AG04449 (cell line): ENCODE data around the gene TP53.

Experiments
- CTCF ChIA-PET: fragments of 350-600 bp; formaldehyde crosslinking; extraction: SDS; loops from one replicate; lab custom pipeline; 2021; ENCODE audit warnings: antibody characterized with exemption; lab: Yijun Ruan, JAX
- POLR2A ChIA-PET: fragments of 400-600, 350-600 bp; formaldehyde crosslinking; extraction: SDS; loops from one replicate; lab custom pipeline; 2020; ENCODE audit warnings: antibody characterized with exemption, inconsistent platforms; lab: Yijun Ruan, JAX
- DNase-seq: peaks from one replicate; pipeline ENCODE4 v3.0.0-alpha.2; 2010; ENCODE audit warnings: low read depth, low spot score
- H3K4me3 ChIP-seq: 2 replicates; pipeline ENCODE4 v1.5.1; 2011; ENCODE audit warnings: low read depth, mild to moderate bottlenecking, control low read depth, low read length
- TF ChIP-seq, protein P1 (sequence below): IDR thresholded peaks from one replicate; pipeline ENCODE4 v1.5.1; 2011; ENCODE audit warnings: mild to moderate bottlenecking, moderate library complexity, low read length, control low read depth, inconsistent platforms; ENCODE audit not compliant: insufficient read depth; ENCODE audit errors: missing control alignments

The TP53 gene

DNA sequence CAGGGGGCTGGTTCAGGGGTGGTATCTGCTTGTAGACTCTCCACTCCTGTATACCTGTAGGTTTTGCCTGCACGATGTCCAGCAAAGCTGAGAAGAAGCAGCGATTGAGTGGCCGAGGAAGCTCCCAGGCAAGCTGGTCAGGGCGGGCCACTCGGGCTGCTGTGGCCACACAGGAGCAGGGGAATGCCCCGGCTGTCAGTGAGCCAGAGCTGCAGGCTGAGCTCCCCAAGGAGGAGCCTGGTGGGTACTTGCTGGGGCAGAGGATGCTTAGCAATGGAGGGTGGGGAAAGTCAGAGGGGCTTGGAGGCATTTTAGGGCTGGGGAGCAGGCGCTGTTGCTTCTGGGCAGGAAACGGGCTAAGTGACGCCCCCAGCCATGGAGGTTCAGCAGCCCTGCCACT, 32.4 kb upstream of the TP53 start:
- POLR2A ChIA-PET, result no interaction called here
- DNase-seq, result no peak
- CTCF ChIA-PET, result interaction anchor here (1.8 kb wide), 1 partner anchor 32 kb away, joined by 5 read pairs; the partner anchor contains the start of gene WRAP53

DNA sequence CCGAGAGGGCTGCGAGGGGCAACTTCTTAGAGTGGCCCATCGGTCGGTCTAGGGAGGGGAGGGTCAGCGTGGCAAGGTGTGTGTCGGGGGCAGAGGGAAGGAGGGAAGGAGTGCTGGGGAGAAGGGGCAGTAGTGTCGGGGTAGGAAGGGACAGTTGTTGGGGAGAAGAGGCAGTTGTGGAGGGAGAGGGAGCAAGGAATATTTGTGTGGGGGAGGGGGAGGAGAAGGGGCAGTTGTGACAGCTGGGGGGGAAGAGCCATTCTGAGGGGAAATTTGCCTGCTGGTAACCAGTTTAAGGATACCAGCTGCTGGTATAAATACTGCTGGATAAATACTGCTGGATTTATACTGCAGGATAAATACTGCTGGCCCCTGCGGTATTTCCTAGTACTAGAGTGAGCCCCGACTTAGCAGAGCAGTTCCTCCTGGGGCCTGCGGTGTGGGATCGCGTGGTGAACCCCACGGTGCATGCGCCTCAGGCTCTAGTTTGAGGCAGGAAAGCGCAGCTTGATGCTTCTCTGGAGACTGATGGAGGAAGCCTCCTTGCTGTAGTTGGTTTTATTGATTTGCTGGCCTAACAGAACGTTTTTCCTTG, 30.6 kb upstream of the TP53 start:
- ChIA-PET CTCF (interaction anchor here (1.0 to 4.1 kb wide), 8 partner anchors 11 to 202 kb away, joined by 3 to 35 read pairs (median 4); partner anchors contain the start of gene EFNB3), POLR2A (no interaction called here)
- H3K4me3 ChIP-seq, result peak overlapping the region; percentile 71
- DNase-seq, result no peak
- TF ChIP-seq, protein P1, sequence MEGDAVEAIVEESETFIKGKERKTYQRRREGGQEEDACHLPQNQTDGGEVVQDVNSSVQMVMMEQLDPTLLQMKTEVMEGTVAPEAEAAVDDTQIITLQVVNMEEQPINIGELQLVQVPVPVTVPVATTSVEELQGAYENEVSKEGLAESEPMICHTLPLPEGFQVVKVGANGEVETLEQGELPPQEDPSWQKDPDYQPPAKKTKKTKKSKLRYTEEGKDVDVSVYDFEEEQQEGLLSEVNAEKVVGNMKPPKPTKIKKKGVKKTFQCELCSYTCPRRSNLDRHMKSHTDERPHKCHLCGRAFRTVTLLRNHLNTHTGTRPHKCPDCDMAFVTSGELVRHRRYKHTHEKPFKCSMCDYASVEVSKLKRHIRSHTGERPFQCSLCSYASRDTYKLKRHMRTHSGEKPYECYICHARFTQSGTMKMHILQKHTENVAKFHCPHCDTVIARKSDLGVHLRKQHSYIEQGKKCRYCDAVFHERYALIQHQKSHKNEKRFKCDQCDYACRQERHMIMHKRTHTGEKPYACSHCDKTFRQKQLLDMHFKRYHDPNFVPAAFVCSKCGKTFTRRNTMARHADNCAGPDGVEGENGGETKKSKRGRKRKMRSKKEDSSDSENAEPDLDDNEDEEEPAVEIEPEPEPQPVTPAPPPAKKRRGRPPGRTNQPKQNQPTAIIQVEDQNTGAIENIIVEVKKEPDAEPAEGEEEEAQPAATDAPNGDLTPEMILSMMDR, result no peak

More for the DNA sequence above, 32.4 kb upstream of the TP53 start:
- no peak overlapping the region for H3K4me3 ChIP-seq
- TF ChIP-seq, protein P1, result no peak

DNA sequence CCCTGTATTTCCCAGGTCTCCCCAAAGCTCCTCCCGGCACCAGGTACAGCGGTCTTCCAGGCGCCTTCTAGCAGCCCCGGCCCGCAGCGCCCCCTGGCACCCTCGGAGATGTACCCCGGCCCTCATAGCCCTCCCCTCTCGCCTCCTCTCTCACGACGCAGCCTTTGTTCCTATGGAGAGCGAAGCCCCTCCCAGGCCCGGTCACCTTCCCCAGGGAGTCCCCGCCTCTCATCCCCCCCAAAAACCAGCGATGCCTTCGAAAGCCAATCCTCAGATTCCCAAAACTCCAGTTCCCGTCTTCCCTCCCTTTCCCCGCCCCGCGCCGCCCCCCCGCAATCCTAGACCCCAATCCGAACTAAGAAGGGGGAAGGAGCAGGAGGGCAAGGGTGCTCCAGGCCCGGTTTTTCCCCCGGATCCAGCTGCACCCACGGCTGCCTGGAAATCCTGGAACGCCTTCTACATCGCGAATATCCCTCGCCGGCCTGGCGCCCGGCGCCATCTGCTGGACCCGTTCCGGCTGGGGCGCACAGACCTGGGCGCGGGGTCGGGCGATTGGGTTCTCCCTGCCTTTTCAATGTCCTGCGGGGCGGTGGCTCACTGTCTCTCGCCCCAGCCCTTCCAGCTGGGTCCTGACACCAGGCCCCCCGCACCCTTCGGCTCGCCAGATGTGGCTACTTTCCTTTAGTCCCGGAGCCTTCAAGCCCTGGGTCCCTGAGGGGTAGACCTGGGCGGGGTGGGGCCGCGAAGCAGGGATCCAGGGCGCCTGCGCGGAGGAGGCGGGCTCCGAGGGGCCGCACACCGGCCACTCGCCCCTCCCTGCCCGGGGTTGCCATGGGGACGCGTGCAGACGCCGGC, 29.8 kb upstream of the TP53 start, which contains the start of gene DNAH2:
TSS of gene DNAH2 (plus strand) at position 844 of the 855 bp plus-strand sequence. CDS start 1,991 bp downstream, outside the sequence.
- POLR2A ChIA-PET, result interaction anchor here (0.6 to 1.0 kb wide), 2 partner anchors 28 to 136 kb away, joined by 4 read pairs; no protein-coding TSS in a partner anchor
- peak; percentile 24 for DNase-seq
- peak within 1 kb of the TSS; percentile 71 for H3K4me3 ChIP-seq
- TF ChIP-seq, protein P1, result peak; percentile 69
- CTCF ChIA-PET, result interaction anchor here (1.0 to 4.8 kb wide), 11 partner anchors 11 to 201 kb away, joined by 3 to 35 read pairs (median 5); partner anchors contain the start of genes EFNB3, TP53 and WRAP53

GRCh38 chr17:7715936-7716886, 28.9 kb upstream of the TP53 start:
- H3K4me3 ChIP-seq, result peak overlapping the region; percentile 71
- DNase-seq, result no peak
- CTCF ChIA-PET, result interaction anchor here (0.6 to 4.8 kb wide), 10 partner anchors 10 to 201 kb away, joined by 3 to 35 read pairs (median 6); partner anchors contain the start of genes EFNB3, TP53 and WRAP53
- POLR2A ChIA-PET, result interaction anchor here (0.6 to 1.0 kb wide), 2 partner anchors 27 to 137 kb away, joined by 4 read pairs; no protein-coding TSS in a partner anchor
- TF ChIP-seq, protein P1, result no peak

DNA sequence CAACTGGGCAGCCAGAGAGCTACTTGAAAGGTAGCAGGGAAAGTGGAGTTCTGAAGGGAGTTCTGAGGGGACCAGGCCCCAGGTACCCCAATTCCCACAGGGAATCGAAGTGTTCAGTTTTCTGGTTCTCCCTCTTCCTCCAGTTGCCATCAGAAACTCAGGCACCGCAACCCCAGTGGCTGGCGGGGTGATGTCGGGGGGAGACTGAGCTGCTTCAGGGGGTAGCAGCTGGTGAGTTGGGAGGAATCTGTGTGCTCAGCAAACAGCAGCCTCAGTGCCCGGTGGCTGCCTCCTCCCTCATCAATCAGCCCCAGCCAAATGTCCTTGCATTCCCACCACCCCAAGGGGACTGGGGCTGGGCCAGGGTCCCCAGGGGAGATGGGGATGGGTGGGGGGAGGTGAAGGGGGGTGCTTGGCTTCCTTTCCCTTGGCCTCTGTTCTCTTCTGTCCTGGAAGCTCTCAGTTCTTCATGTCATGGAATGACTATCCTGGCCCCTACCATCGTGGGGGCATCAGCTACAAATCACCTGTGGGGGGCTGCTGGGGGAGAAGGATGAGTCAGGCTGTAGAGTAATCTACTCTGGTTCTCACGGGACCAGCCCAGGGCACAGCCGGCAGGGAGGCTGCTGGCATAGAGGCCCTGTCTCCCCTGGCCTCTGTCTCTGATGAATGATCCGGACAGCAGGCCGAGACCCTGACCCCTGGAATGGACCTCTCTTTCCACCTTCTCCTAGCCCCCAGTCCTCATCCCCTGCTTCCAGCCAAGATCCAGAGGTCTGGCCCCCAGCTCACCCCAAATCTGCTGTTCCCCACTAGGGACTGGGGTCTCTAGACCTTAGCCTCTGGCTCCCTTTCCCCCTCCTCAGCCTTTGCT, 27.7 kb upstream of the TP53 start:
- ChIA-PET CTCF (interaction anchor here (0.6 to 4.8 kb wide), 5 partner anchors 9 to 125 kb away, joined by 3 to 35 read pairs (median 16); partner anchors contain the start of genes EFNB3, SOX15, TP53 and WRAP53), POLR2A (interaction anchor here (0.6 to 1.6 kb wide), 2 partner anchors 11 to 590 kb away, joined by 3 to 6 read pairs; partner anchors contain the start of gene EFNB3)
- no peak overlapping the region for H3K4me3 ChIP-seq
- no peak for DNase-seq
- TF ChIP-seq, protein P1, result no peak
